Measurements from ENCODE around the gene FAM83G.

DNA sequence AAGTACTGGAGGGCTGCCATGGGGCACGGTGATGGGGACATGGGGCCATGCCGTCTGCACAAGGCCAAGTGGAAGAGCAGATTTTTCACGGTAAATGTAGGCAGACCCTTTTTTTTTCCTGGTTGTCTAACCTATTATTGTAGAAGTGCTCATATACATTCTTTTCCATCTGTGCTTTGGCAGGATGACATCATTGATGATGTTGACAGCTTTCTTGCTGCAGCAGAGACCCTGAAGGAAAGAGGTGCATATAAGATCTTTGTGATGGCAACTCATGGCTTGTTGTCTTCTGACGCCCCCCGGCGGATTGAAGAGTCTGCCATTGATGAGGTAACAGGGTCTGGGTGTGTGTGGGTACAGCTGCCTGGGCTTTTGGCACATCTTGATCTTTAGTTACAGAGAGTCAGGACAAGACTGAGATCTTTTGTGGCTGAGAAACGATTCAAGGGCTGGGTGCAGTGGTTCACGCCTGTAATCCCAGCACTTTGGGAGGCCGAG lies 75.9 kb downstream of the FAM83G start:
- TF ChIP-seq, protein P1, sequence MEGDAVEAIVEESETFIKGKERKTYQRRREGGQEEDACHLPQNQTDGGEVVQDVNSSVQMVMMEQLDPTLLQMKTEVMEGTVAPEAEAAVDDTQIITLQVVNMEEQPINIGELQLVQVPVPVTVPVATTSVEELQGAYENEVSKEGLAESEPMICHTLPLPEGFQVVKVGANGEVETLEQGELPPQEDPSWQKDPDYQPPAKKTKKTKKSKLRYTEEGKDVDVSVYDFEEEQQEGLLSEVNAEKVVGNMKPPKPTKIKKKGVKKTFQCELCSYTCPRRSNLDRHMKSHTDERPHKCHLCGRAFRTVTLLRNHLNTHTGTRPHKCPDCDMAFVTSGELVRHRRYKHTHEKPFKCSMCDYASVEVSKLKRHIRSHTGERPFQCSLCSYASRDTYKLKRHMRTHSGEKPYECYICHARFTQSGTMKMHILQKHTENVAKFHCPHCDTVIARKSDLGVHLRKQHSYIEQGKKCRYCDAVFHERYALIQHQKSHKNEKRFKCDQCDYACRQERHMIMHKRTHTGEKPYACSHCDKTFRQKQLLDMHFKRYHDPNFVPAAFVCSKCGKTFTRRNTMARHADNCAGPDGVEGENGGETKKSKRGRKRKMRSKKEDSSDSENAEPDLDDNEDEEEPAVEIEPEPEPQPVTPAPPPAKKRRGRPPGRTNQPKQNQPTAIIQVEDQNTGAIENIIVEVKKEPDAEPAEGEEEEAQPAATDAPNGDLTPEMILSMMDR (IDR thresholded peaks at IDR 0.05): no peak
- no peak for TF ChIP-seq POLR2A (IDR thresholded peaks at IDR 0.05)

Measured in testis (tissue), 2 donors.